Fibroblast of villous mesenchyme (primary cell): ENCODE data around the gene OVCA2. TPM values are rescaled to one million over a fixed set of nuclear protein-coding genes. Genes with fewer than 3 reads are reported as not detected.
A peak's percentile ranks its signal among the peaks of the same experiment; 100 is the strongest.

Experiments used
- DNase-seq: peaks from one replicate; pipeline ENCODE4 v3.0.0-alpha.2; 2010; ENCODE audit warnings: low read depth
- H3K4me3 ChIP-seq: 2 replicates; pipeline ENCODE4 v1.5.1; 2011; ENCODE audit warnings: low read depth, mild to moderate bottlenecking, low read length
- CTCF ChIP-seq: IDR thresholded peaks from 2 replicates; pipeline ENCODE4 v1.5.1; 2012; ENCODE audit warnings: low read depth, mild to moderate bottlenecking, low read length; ENCODE audit not compliant: insufficient read depth
- total RNA-seq: library from RNA; depleted of rRNA; stranded (reverse); fragments of >200 nt; gene quantifications from 2 replicates; pipeline ENCODE4 v1.2.3, GENCODE V29; 2012

Gene OVCA2
- total RNA-seq, 1 donor = 48.4 TPM

- TF ChIP-seq CTCF = no peak
- DNase-seq = peak; percentile 60
- H3K4me3 ChIP-seq = no peak overlapping the region
These were observed 25.8 kb downstream of the OVCA2 start for GRCh38 chr17:2067608-2068024.

DNA sequence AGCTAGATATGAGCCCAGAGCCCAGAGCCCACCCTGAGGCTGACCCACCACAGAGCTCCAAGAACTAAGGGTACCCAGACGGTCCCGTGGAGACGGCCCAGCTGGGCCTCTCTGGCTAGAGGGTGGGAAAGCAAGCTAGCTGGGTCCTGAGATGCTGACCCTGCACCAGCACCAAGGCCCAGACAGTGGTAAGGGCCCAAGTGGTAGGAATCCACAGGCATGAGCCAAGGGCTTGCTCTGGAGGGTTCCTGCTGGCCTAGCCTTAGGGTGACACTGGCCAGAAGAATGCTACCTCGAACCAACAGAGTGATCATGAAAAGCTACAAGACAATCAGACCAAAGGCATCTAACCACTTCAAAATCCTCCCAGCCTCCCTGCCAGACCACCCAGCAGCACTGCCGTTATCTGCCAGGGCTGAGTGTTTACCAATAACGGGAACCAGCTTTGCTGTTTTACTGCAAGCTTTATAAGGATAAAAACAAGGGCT is 26.3 kb downstream of the OVCA2 start:
- no peak overlapping the region for H3K4me3 ChIP-seq
- TF ChIP-seq CTCF = peak; percentile 26
- peak; percentile 94 for DNase-seq

- DNase-seq = peak; percentile 89
- TF ChIP-seq CTCF = no peak
These were observed 26.8 kb downstream of the OVCA2 start for GRCh38 chr17:2068519-2069051.

GRCh38 chr17:2070241-2071023 is 28.6 kb downstream of the OVCA2 start:
- no peak for TF ChIP-seq CTCF
- DNase-seq = no peak
- no peak overlapping the region for H3K4me3 ChIP-seq

More at GRCh38 chr17:2068519-2069051, 26.8 kb downstream of the OVCA2 start:
- no peak overlapping the region for H3K4me3 ChIP-seq

- no peak for TF ChIP-seq CTCF
- no peak overlapping the region for H3K4me3 ChIP-seq
- DNase-seq = no peak
These were observed 29.2 kb downstream of the OVCA2 start for GRCh38 chr17:2071024-2071385.

GRCh38 chr17:2071455-2072281 is 29.8 kb downstream of the OVCA2 start:
- no peak overlapping the region for H3K4me3 ChIP-seq
- no peak for TF ChIP-seq CTCF
- DNase-seq = peak; percentile 81
